Kidney tubule cell (primary cell): Measurements from ENCODE around the gene UST.

ENCODE experiments used
- DNase-seq: peaks from one replicate; pipeline ENCODE4 v3.0.0-alpha.2; 2018; ENCODE audit warnings: low spot score

The UST gene

DNA sequence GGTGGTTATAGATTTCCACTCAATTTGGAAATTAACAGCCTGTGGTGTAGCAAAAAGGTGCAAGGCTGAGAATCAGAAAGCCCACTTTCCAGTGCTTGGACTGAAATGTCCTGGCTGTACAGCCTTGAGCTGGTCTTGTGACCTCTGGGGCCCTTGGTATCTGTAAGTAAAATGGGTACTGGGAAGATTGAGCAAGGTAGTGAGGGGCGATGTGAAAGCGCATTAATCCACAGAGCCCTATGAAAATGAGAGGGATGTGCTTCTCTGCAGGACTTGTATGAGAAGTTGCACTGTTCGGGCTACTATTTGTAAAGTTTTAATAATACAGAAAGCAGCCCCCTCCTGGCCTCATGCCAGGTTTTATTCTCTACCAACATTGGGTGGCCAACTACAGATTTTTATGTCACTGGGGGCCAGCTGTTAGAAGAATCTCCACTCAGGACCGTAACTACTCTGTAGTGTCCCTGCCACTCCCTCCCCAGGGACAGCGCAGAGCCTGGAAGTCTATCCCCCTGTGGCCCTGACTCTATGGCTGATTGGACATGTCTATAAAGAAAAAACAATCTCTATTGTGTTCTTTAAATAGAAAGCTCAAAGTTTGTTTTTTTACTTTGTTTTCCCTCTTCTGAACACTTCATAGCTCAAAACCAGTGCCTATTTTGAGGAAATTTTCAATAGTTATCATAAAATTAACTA is 316.0 kb downstream of the UST start:
- no peak for DNase-seq

DNA sequence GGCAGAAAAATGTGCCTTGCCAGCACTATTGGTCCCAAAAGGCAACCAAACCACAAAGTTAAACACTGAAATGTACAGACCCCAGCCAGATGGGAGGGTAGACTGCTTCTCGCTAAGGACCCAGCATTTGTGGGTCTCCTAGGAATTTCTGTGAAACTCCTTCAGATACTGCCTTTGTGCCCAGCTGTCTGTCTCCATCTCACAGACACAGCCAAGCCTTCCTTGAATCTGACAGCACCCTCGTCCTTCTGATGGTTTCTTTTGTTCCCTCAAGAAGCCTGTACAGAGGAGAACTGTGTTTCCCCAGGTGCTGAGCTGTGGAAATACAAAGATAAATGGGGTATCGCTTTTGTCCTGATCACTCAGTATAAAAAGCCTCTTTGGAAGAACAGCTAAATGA is 316.6 kb downstream of the UST start:
- DNase-seq: no peak

GRCh38 chr6:149064001-149064659 is 317.3 kb downstream of the UST start:
- peak; percentile 39 for DNase-seq

GRCh38 chr6:149064660-149065015 is 317.8 kb downstream of the UST start:
- DNase-seq: no peak

GRCh38 chr6:149065121-149065520 is 318.3 kb downstream of the UST start:
- no peak for DNase-seq

DNA sequence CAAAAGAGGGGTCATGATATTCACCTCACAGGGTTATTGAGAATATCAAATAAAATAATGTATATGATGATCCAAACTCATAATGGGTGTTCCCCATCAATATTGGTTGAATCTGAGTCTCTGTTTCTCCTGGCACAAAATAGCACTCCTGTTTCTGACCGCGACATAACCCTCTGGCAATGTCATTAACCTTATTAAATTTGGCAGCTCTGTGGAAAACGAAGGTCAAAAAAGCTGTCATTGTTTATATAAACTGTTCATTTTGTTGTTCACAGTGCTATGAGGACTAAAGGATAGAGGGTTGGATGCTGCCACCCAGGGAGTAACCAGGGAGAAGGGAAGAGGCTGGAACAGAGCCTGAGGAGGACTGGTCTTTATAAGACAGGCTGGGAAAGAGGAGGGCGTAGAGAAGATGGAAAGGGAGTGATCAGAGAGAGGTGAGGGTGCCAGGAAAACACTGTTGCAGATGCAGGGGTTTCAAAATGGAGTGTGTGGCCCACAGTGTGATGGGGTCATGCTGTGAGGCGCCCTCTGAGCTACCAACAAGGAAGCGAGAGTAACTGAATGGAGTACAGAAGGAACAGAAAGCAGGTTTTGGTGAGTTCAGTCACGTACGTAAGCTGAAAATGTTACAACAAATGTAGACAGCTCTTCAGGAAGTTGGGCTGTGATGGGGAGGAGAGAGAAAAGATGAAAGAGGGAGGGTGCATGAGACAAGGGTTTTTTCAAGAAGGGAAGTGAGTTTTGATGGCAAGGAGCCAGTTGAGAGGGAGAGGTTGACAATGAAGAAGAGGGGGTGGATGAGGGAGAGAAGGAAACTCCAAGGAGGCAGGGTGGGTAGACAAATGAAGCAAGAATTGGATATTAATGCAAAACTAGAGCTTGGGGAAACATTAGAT is 319.1 kb downstream of the UST start:
- no peak for DNase-seq

GRCh38 chr6:149071997-149072396 is 325.2 kb downstream of the UST start:
- DNase-seq: no peak

DNA sequence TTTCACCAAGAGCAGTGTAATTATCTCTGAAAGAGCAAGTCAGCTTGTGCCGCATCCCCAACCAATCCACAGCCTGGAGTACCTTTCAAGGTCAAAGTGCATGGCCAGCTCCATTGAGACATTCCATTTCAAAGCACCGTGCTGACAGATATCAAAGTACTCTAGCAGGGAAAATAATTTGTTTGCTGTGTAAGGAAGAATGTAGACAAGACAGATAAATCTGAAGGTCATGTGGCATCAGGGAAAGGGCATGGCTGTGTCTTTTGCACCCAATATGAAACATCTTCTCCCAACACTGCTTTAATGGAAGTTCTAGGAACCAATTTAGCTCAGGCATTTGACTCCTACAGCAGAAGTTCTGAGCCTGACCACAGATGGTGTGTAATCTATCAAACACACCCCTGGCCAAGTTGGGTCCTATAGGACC is 328.0 kb downstream of the UST start:
- DNase-seq: no peak

DNA sequence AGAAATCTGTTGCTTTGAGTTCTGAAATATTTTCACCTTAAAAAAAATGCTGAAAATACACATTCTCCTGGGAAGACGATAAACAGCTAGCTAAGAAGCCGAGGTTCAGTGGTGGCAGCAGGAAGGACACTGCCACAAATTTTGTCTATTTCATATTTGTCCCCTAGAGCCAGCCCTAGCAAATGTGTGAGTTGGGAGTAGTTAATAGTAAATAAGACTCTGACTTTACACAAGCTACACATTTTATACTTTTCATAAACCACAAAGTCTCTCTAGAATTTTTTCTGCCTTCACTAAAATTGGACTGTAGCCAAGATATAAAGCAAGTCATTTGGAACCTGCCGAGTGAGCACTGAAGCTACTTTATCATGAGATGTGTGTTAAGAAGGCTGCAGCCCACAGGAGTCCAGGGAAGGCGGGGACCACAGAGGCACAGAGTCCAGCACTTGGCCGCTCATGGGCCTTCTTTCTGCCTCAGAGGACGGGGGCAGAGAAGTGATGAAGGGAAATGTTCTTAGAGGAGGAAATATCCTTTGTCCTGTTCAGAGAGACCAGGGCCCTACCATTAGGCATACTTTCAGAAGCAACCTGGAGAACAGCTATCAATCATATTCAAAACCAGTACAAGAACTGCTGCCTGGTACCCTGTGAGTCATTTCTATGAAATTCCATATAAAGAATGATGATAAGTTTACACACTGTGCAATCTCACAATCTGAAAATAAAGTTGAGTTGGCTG is 329.0 kb downstream of the UST start:
- no peak for DNase-seq

- DNase-seq: no peak
Measured at GRCh38 chr6:149076355-149076734, 329.5 kb downstream of the UST start.

DNA sequence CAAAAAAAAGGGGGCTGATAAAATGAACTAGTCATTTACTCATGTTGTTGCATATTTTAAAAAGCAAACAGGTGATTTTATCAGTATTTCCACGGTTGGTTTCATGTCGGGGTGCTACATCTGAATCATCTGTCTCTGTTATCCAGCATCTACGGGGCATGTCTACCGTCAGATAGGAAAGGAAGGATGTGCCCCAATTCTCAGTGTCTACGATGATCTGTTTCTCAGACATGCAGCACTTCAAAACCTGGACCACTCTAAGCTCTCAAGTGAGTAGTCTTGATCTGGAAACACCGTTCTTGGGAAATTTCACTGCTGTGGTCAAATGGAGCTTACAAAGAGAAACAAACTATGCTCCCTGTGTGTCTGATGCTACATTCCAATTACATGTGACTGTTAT is 330.4 kb downstream of the UST start:
- DNase-seq: no peak

DNA sequence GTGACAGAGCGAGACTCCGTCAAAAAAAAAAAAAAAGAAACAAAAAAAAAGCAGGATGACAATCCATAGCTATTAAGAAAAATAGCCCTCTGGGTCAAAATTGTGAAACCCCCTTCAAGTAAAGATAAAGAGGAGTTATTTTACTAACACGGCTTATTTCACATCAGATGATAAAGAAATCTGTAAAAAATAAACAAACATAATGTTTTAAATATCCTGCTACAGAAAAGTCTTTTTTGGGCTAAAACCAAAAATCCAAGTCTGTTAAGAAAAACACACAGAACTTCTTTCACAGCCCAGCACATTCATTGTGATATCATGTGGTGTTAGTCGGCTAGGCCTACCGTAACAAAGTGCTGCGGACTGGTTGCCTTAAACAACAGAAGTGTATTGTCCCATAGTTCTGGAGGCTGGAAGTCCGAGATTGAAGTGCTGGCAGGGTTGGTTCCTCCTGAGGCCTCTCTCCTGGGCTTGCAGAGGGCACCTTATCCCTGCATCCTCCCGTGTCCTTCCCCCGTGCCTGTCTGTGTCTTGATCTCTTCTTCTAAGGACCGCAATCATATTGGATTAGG is 331.5 kb downstream of the UST start:
- DNase-seq: no peak

DNA sequence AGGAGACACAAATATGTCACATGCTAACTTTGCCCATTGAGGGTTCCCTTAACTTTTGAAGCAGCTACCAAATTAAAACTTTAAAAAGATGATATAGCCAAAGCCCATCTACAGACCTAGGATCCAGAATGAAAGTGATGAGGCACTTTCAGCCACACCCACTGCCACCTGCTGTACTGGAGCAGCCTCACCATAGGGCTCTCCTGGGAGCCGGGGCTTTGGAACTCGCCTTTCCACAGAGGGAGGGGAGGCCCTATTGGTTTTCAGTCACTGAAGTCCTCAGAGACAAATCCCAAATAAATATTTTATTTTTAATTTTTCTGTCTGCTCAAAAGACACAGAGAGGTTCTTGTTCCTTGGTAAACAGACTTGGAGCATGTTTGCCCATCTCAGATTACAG is 332.6 kb downstream of the UST start:
- DNase-seq: no peak

GRCh38 chr6:149079911-149080491 is 333.2 kb downstream of the UST start:
- no peak for DNase-seq

DNA sequence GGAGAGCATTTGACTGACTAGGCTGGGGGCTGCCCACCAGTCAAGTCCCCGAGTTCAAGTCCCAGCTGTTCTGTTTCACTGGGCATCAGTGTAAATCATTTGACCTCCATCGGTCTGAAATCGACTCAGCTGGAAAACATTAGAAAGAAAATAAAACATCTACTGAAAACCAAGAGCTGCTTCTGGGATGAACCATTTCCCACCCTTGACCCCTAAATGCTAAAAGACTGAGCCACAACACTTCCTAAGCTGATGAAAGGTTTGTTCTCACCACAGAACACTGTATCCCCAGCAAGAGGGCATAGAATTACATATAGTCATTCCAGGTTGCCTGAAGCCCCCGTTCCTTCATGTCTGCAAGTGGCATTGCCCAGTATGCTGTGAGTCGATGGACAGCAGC is 333.7 kb downstream of the UST start:
- DNase-seq: peak; percentile 42

DNA sequence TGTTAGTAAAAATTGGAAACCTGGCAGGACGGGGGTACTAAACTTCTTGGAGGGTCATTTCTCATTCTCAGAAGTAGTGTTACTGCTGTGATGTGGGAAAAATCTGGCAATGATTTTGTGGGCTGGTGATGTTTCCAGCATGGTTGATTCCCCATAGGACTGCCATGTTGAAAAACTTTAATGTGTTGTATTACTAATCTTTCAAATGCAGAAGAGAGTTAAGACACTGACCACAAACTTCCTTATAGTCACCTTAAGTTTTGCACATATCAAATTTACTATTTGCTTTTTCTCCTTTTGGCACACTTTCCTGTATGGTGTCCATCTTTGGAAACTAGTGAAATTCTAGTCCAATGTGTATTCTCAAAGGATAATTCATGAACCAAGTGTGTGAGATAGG is 334.5 kb downstream of the UST start:
- no peak for DNase-seq

GRCh38 chr6:149082320-149082719 is 335.5 kb downstream of the UST start:
- DNase-seq: peak; percentile 78

DNA sequence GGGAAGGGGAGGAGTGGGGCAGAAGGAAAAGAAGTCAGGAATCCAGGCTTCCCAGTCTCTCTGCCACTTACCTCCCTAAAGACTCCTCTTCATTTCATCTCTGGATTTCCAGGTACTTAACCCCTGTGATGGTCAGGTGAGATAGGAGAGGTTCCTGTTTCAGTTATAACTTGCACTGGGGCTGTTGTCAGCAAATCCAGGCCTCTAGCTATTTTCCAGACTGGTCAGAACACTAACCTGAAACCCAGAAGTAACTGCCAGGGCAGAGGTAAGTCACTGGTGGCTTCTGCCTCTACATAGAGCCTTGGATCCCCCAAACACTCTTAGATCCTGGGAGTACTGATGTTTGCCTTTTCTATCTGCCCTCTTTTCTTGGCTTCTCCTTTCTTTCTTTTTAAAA is 337.2 kb downstream of the UST start:
- no peak for DNase-seq

- DNase-seq: no peak
Measured at GRCh38 chr6:149084808-149085556, 338.2 kb downstream of the UST start.

GRCh38 chr6:149085557-149085938 is 338.7 kb downstream of the UST start:
- no peak for DNase-seq

- DNase-seq: no peak
Measured at GRCh38 chr6:149086363-149086762, 339.5 kb downstream of the UST start.
